Stimulated activated CD8-positive, alpha-beta memory T cell treated with anti-CD3 and anti-CD28 coated beads, Interleukin-15, amount 100 ng/mL, for 24 hours (primary cell): ENCODE results near the gene RSRC1.
"Not testable (repeated sequence)": the region's sequence is repeated elsewhere in the genome, so short reads cannot be mapped to it uniquely, and the experiment has no call there.

ENCODE experiments used
- DNase-seq: peaks from one replicate; pipeline ENCODE4 v3.0.0-alpha.2; 2020; ENCODE audit warnings: low read depth

RSRC1 gene

GRCh38 chr3:158531334-158531733 is 421.4 kb downstream of the RSRC1 start:
- DNase-seq, result no peak

GRCh38 chr3:158532099-158532734 is 422.3 kb downstream of the RSRC1 start:
- DNase-seq, result no peak

GRCh38 chr3:158535918-158536317 is 426.0 kb downstream of the RSRC1 start:
- DNase-seq, result no peak

- no peak for DNase-seq
Observed at GRCh38 chr3:158539414-158540014, 429.6 kb downstream of the RSRC1 start.

GRCh38 chr3:158540066-158540465 is 430.2 kb downstream of the RSRC1 start:
- no peak for DNase-seq

- no peak for DNase-seq
Observed at GRCh38 chr3:158548691-158549090, 438.8 kb downstream of the RSRC1 start.

GRCh38 chr3:158549938-158550337 is 440.0 kb downstream of the RSRC1 start:
- not testable (repeated sequence) for DNase-seq

GRCh38 chr3:158552124-158552523 is 442.2 kb downstream of the RSRC1 start:
- DNase-seq, result no peak

- no peak for DNase-seq
Observed at GRCh38 chr3:158559504-158559903, 449.6 kb downstream of the RSRC1 start.

- DNase-seq, result no peak
Observed at GRCh38 chr3:158560979-158561378, 451.1 kb downstream of the RSRC1 start.

- DNase-seq, result no peak
Observed at GRCh38 chr3:158562674-158563073, 452.8 kb downstream of the RSRC1 start.

- DNase-seq, result no peak
Observed at GRCh38 chr3:158563076-158563475, 453.2 kb downstream of the RSRC1 start.

- no peak for DNase-seq
Observed at GRCh38 chr3:158565076-158565475, 455.2 kb downstream of the RSRC1 start.

- DNase-seq, result no peak
Observed at GRCh38 chr3:158568784-158569183, 458.9 kb downstream of the RSRC1 start.

- no peak for DNase-seq
Observed at GRCh38 chr3:158569794-158570193, 459.9 kb downstream of the RSRC1 start.

- peak; percentile 58 for DNase-seq
Observed at GRCh38 chr3:158570999-158571702, 461.3 kb downstream of the RSRC1 start, which contains the start of gene MLF1. TSS of gene MLF1 (plus strand) at chr3:158571194. CDS start at chr3:158571301, 107 bp downstream.

GRCh38 chr3:158571969-158572765 is 462.3 kb downstream of the RSRC1 start:
- DNase-seq, result no peak

GRCh38 chr3:158572766-158573060 is 462.8 kb downstream of the RSRC1 start:
- DNase-seq, result no peak

- no peak for DNase-seq
Observed at GRCh38 chr3:158573714-158574113, 463.8 kb downstream of the RSRC1 start.

- no peak for DNase-seq
Observed at GRCh38 chr3:158574646-158575045, 464.8 kb downstream of the RSRC1 start.

GRCh38 chr3:158590223-158590622 is 480.3 kb downstream of the RSRC1 start:
- no peak for DNase-seq
